Stimulated activated CD4-positive, alpha-beta T cell treated with anti-CD3 and anti-CD28 coated beads, TNF-alpha, amount 100 ng/mL, for 24 hours (primary cell): ENCODE results near the gene ENTPD7.
"Not testable (repeated sequence)": the region's sequence is repeated elsewhere in the genome, so short reads cannot be mapped to it uniquely, and the experiment has no call there.

Experiments used
- DNase-seq, 3 experiments: peaks; one replicate each; pipeline ENCODE4 v3.0.0-alpha.2; 2020; ENCODE audit warnings: low read depth in 3 of 3

Gene ENTPD7

DNA sequence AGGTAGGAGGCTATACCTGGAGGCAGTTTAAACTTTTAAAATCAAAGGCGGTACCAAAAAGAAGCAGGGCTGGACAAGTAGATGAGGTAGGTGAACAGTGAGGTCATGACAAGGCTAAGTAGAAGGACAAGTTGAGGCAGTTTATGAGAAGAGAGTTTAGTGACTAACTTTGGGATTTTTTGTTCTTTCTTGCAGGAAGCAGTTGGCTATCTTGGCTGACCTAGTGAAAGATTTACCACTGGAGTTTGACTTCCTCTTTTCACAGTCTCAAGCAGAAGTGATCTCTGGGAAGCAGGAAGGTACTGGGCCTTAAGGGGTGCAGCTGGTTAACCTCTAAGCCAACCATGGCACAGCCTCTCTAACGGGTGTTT is 26.3 kb downstream of the ENTPD7 start:
- no peak for DNase-seq

DNA sequence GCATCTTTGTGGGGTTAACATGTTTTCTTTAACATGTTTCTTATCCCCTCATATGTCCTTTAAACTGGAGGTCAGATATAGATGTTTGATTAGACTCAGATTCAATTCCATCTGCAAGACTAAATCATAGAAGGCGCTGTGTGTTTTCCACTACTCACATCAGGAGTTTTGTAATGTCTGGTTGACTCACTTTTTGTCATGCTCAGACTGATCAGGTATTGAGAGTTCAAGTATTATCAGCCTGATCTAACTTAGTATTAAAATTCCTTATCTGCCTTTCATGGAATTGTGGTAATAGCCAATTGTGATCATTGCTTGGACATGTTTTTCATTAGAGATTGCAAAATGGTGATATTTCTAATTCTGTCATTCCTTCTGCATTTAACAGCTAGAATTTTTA is 30.2 kb downstream of the ENTPD7 start:
- no peak for DNase-seq

GRCh38 chr10:99693933-99694583 is 34.7 kb downstream of the ENTPD7 start:
- no peak for DNase-seq

- DNase-seq, result no peak
Observed at GRCh38 chr10:99695761-99696160, 36.5 kb downstream of the ENTPD7 start.

DNA sequence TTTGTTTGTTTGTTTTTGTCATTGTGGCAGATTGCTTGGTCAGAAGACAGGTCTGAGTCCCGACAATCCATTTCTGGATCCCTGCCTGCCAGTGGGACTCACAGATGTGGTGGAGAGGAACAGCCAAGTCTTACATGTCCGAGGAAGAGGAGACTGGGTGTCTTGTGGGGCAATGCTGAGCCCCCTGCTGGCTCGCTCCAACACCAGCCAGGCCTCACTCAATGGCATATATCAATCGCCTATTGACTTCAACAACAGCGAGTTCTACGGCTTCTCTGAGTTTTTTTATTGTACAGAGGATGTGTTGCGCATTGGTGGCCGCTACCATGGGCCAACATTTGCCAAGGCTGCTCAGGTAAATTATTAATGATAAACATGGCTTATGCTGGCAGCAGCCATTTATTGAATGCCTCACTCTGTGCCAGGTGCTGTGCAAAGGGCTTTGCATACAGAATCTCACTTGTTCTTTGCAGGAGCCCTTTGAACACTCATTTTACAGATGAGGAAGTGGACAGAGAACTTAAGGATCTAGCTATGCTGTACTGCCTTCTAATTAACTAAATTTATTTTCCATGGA is 39.3 kb downstream of the ENTPD7 start:
- no peak for DNase-seq

DNA sequence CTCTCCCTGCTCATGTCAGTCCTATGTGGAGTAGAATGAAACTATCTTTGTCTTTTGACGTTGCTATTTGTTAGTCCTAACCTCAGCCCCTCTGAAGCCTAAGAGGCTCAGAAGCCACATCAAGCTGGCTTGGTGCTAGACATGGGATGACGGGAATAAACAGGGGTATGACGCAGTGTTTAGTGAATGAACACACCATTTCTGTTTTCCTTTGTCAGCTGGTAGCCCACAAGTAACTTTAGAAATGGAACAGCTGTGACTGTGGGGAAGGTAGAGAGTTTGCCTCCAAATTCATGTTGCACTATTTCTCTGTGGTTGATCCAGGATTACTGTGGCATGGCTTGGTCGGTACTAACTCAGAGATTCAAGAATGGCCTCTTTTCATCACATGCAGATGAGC is 41.3 kb downstream of the ENTPD7 start:
- no peak for DNase-seq

GRCh38 chr10:99708428-99709012 is 49.2 kb downstream of the ENTPD7 start:
- no peak for DNase-seq

DNA sequence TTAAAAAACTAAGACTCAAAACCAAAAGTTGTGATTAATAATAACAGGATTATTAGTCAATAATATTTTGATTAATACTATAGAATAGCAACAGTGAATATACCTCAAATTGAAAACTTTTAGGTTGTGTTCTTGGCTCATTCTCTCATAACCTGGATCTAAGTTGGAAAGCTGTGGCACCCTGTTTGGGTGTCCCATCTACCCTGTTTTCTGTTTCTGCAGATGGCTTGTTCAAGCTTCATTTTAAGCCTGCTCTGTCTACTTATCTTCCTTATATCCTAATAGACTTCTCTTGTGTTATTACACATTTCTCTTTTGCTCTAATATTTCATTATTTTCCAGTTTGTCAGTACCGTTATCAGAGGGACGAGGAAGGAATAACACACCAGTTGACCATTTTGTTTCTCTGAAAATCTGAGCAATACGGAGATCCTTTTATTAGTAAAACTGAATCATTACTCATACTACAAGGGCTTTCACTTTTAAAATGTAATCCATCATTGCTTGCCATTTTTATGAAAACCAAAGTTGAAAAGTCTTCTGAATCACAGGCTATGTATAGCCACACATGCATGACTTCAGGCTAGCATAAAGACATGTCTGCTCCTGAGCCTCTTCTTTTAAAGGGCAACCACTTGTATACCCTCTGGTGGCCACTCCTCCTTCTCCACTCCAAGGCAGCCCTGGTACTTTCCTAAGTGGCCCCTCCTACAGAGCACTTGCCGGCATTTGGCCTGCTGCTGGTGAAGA is 50.3 kb downstream of the ENTPD7 start:
- no peak for DNase-seq

DNA sequence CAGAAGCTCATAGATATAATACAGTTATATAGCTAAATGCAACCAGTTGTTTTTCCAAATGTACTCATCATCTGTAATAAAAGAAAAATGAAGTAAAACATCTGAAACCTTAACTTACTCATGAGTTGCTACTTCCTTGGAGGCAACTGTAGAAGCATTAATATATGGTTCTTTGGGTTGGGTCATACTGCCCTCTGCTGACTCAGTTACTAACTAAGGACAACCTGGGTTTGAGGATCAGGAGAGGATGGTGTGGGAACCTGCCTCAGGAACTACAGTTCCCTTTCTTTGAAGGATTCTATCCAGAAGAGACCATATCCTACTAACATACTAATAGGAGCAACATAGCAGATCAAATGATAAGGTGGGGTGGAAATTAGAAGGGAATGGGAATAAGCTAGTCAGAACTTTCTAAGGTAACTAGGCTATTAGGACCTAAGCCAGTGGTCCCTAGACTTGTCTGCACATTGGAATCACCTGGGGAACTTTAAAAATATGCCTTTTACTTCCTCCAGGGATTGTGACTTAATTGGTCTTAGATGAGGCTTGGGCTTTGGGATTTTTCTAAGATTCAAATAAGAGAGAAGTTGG is 51.9 kb downstream of the ENTPD7 start:
- DNase-seq, result no peak

- no peak for DNase-seq
Observed at GRCh38 chr10:99714446-99714845, 55.1 kb downstream of the ENTPD7 start.

GRCh38 chr10:99720387-99720786 is 61.1 kb downstream of the ENTPD7 start:
- no peak for DNase-seq

DNA sequence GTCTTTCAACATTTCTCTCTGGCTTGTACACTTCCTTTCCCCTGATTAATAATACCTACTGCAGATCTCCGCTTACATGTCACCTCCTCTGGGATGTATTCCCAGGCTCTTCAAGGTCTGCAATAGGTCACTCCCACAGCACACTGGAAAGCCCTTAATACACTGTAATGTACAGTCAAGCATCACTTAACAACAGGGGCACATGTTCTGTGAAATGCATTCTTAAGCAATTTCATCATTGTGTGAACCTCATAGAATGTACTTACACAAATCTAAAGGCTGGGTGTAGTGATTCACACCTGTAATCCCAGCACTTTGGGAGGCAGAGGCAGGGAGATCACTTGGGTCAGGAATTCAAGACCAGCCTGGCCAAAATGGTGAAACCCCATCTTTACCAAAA is 70.7 kb downstream of the ENTPD7 start:
- no peak for DNase-seq

DNA sequence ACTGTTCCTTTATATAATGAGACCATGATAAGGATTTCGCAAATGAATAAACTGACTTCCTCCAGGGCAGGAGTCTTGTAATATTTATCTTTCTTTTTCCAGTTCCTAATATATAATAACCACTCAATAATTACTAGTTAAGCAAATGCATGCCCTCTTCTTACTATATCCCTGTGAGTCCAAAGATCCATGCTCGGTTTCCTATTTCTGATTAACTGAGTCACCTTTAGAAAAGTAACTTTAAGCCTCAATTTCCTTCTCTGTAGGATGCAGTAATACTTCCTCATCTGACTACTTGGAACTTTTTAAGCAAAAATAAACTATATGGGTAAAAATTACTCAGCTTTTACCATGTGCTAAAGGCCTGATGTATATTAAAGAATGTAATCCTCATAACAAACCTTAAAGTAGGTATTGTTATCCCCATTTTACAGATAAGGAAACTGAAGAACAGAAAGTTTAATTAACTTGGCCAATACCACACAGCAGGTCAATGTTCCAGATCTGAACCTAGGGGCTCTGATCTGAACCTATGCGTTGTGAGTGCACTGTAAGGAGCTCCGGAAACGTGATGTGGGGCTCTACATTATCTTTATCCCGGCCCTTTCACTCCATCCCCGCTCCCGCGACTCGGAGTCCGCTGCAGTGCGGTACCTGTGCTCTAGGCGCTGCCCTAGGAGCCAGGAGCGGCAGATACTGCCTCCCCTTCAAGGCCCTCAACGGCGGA is 72.2 kb downstream of the ENTPD7 start:
- DNase-seq, result no peak

- peak; percentile 90 to 94 (median 92) for DNase-seq
Observed at GRCh38 chr10:99732033-99732842, 72.9 kb downstream of the ENTPD7 start, which contains the start of the genes COX15 and CUTC. Gene COX15, minus strand, starts transcription at chr10:99732127. Its CDS starts 78 bp downstream, at chr10:99732049. Gene CUTC, plus strand, starts transcription at chr10:99732234. Its CDS starts 115 bp downstream, at chr10:99732349.

DNA sequence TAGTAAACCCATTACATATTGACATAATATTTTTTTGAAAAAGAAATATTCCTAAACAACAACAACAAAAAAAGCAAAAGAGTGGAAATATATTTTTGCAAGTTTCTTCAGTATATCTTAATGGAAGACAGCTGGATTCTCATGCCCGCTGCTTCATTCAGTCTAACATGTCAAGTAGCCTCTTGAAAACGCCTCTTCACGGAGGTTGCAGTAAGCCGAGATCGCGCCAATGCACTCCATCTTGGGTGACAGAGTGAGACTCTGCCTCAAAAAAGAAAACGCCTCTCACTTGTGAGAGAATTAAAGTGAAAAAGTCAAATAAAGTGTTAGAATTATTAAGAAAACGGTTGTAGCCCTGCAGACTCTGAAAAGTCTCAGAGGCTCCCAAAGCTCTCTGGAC is 74.1 kb downstream of the ENTPD7 start:
- DNase-seq, result no peak

- DNase-seq, result not testable (repeated sequence)
Observed at GRCh38 chr10:99734111-99734510, 74.8 kb downstream of the ENTPD7 start.

DNA sequence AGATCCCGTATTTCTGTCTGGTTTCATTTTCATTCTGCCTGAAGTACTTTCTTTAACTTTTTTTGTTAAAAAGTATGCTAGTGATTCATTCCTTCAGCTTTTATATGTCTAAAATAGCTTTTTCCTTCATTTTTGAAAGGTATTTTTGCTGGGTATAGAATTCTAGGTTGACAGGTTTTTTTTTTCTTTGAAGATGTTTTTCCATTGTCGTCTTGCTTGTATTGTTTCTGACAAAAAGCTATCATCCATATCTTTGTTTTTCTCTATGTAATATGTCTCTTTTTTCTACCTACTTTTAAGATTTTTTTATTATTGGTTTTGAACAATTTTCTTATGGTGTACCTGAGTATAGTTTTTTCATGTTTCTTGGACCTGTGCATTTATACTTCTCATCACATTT is 81.0 kb downstream of the ENTPD7 start:
- no peak for DNase-seq

DNA sequence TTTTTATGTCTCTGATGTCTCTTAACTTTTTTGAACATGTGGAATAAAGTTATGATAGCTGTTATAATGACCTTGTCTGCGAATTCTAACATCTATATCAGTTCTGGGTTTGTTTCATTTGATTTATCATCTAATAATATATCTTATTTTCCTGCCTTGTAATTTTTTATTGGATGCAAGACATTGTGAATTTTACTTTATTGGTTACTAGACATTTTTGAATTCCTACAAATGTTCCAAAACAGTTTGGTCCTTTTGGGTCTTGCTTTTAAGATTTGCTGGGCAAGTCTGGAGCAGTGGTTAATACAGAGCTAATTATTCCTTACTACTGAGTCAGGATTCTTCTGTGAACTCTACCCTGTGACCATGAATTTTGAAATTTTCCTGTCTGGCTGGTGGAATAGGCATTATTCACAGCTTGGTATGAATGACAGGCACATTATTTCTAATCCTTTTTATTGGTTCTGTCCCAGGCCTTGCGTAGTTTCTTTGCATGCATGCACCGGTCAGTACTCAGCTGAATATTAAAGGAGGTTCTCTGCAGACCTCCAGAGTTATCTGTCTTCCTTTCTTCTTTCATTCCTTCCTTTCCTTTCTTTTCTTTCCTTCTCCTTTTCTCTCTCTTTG is 81.7 kb downstream of the ENTPD7 start:
- no peak for DNase-seq

DNA sequence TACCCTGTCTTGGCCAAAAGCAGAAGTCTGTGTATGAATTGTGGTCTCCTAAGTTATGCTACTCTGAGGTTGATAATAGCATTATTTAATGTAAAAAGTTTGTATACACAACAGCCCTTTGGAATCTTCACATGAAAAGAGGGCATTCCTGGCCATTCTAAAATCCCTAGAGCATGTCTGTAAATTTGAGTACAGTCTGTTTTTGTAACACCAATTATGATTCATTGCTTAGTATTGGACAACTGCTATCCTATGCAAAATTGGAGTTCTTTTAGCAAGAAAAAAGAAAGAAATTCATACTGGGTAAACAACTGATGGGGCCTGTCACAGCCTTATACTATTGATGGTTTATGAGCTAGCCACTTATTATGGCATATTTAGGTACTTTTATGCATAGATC is 82.9 kb downstream of the ENTPD7 start:
- no peak for DNase-seq

DNA sequence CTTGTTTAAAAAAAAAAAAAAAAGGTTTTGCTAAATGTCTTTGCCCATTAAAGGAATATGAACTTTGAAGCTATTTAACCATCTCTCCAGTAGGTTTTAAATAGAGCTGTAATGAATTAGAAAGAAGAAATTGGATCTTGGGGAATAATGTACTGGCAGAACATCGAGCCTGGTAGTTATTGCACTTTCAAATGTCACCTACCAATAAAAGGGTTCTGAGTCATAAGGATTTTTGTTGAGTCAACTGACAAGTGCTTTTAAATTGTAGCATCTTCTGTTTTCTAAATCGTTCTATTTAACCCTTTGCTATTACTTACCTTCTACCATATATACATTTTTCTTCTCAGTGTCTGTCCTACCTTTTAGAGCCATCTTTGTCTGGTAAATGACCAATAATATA is 83.4 kb downstream of the ENTPD7 start:
- no peak for DNase-seq
